GM21576 (cell line): ENCODE results near the gene FAM107B.
"Not testable (repeated sequence)": the region's sequence is repeated elsewhere in the genome, so short reads cannot be mapped to it uniquely, and the experiment has no call there.

Experiments
- ATAC-seq: cut with Tn5 transposase; IDR thresholded peaks from one replicate; pipeline ENCODE4 v1.9.1; 2021; ENCODE audit warnings: mild to moderate bottlenecking, moderate library complexity; ENCODE audit not compliant: unreplicated experiment

Gene FAM107B

DNA sequence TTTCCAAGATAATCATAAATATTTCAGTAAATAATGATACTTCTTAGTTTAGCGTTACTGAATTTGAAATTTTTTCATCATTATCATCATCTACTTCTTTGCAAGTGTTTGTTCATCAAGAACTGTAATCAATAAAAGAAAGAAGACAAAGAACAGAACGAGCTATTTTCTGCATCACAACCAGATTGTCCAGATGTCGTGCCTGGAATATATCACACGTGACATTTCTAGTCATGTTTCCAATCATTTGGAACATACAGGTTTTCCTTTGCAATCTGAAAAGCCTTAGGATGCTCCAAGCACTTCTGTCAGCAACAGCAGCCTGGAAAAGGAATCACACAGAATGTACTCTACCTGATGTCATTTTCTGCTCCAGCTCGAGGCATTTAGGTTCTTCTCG, 107.4 kb downstream of the FAM107B start:
- no peak for ATAC-seq

GRCh38 chr10:14665865-14666857, 108.5 kb downstream of the FAM107B start:
- ATAC-seq, result no peak

GRCh38 chr10:14665304-14665703, 109.4 kb downstream of the FAM107B start:
- no peak for ATAC-seq

- no peak for ATAC-seq
Measured at GRCh38 chr10:14664345-14664744, 110.4 kb downstream of the FAM107B start.

DNA sequence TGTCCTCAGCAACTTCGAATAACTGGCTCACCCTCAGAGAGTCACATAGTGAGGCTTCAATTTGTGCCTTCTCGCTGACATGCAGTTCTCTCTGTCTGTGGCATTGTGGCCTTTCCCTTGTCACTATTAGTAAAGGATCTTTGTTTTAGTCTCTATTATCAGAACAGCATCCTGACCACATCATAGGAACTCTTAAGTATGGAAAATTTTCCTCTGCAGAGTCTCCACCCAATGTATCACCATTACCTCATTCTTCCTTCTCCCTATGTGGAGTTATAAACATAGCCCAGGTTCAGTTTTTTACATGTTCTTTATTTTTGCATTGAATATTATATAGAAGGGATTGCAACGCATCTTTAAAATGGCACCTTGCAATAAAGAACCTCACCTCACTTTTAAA, 112.9 kb downstream of the FAM107B start:
- no peak for ATAC-seq

DNA sequence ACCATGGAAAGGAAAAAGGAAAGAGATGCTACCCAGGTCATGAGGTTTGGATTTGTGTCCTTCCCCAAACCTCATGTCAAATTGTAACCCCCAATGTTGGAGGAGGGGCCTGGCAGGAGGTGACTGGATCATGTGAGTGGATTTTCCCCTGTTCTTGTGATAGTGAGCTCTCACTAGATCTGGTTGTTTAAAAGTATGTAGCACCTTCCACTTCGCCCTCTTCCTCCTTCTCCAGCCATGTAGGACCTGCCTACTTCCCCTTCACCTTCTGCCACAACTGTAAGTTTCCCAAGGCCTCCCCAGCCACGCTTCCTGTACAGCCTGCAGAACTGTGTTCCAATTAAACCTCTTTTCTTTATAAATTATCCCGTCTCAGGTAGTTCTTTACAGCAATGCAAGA, 113.9 kb downstream of the FAM107B start:
- ATAC-seq, result no peak

DNA sequence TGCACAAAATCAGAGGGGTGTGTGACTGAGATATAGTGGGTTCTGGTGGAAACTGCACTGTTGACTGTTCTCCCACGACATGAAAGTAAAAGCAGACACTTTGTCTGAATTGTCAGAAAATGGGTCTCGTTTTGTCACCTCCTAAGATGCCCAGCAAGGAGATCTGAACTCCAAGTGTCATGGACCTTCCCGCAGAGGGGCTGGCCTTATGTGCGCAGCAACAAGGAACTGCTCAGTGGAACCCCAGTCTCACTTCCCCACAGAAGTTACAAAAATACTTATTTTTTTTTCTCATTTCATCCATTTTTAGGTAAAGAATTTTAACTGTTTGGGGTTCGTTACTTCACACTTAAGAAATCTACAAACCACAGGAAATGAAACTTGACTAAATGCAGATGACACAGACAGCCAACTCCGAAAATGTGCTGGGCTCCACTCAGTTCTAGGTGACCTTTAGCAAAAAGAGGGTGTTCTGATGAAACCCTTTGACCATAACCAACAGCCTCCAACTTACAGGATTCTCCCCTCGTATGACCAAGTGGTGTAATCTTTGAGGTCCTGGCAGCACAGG, 115.0 kb downstream of the FAM107B start:
- peak; percentile 80 for ATAC-seq

- not testable (repeated sequence) for ATAC-seq
Measured at GRCh38 chr10:14659137-14659536, 115.6 kb downstream of the FAM107B start.

DNA sequence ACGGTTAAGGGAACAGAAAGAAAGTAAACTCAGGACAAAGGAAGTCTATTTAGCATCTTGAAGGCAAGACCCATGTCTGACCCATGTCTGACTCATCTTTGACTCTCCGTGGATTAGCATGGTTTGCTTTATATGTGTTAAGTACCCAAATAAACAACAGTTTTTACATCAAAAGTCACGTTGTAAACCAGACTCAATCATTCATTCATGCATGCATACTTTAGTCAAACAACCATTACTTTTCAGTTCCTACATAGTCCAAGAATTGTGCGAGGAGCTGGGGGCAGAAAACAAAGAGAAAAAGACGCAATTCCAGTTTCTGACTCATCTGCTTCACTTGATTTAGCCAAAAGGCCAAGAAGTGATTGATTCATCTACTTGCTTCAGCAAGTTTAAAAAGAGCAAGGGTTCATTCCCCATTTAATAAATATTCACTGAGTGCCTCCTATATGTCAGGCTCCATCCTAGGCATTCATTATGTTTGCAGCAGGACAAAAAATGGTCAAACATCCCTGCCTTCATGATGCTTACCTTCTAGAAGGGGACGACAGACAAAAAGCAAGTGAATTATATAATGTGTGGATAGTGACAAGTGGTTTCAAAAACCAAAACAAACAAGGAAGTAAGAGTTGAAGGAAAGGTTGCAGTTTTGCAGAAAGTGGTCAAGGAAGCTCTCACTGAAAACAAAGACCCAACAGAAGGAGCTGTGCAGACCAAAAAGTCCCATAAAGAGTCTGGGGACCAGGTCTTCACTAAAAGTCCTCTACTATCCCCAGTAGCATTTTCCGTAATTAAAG, 116.2 kb downstream of the FAM107B start:
- ATAC-seq, result no peak

DNA sequence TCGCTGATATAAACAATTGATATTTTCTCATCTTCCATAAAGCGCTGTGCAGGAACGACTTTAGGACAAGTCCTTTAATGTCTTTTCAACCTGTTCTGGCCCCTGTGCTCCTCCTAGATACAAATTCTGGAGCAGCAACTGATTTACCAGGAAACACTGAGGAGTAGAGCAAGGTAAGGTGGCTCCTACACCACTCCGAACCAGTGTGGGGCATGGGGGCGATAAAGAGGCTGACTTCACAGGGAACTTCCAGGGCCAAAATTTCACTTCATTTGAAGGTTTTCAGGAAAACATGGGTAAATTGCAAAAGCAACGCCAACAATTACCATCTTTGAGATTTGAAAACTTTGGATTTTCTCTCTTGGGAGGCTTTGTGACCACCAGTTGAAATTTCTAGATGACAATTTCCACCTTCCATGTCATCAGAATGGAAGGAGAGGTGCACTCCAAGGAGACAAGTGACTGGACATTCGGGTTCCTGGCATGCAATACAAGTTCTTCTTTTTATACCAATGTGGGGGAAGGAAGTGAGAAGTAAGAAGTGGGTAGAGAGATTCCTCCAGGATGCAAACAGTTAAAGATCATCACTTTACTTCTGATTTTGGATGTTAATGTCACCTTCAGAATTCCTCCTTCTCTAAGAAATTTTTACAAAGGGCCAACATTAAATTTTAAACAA, 118.5 kb downstream of the FAM107B start:
- ATAC-seq, result no peak

- ATAC-seq, result no peak
Measured at GRCh38 chr10:14654821-14655382, 119.8 kb downstream of the FAM107B start.

DNA sequence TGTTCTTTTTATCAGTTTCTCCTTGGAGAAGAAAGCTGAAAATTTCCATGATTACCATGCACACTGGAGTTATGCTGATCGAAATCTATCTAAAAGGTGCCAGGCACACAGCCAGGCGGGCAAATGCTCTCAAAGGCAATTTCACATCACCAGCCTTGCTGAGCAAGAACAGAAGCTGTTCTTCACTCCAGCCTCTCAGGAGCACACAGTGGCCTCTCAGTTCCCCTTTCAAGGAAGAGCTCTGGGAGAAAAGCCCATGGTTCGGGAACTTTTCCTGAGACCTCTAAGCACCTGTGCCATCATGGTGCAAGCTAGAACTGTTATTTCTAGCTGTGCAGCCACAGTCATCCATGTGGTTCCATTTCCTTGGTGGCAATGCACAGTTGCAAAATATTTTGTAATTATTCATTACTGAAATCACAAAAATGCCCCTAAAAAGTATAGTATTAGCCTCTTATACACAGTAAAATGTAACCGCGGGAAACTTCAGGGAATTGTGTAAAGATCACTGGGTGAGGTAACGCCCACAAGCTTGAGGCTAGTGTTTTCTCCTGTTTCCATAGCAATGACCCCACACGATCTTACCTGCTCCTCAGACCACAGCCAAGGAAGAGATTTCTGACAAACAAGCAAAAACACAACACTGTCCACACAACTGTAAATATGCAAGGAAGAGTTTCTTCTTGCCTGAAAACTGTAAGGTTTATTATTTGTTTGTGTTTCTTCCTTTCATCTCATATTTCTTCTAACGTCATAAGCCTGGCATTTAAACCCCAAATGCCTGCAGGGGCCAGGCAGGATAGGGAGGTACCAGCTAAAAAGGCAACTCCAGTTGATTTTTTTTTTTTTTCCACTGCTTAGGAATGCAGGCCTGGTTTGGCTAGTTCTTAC, 121.2 kb downstream of the FAM107B start:
- ATAC-seq, result no peak

GRCh38 chr10:14652816-14653215, 121.9 kb downstream of the FAM107B start:
- no peak for ATAC-seq

DNA sequence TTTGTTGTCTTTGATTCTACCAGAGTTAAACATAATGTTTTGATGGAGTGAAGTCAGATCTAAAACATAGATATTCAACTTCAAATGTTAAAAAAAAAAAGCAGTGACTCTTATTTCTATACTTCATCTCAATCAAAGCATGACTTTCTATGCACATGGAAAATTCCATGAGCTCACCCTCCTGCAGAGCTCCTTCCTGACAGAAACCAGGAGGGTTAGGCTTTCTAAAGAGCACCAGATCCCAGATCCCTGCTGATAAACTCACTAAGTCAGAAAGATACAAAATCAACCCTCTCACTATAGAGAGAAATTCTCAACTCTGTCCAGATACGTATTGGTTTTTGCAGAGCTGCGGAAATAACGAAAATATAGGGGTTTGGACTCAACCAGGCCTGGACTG, 122.6 kb downstream of the FAM107B start:
- no peak for ATAC-seq

DNA sequence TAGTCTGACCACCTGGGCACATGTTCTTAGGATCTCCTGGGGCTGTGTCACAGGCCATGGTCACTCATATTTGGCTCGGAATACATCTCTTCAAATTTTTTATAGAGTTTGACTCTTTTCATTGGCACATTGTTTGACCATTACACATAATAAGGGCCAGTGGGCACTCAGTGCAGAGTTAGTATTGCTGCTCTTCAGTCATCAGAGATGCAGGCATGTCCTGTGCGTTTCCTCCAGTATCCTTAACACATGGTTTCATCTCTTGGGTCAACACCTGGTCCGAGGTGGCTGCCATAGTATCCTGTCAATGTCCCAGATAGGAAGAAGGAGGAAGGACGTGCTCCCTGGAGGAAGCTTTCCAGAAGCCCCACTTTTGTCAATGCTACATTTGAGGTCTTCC, 125.0 kb downstream of the FAM107B start:
- no peak for ATAC-seq

- ATAC-seq, result no peak
Measured at GRCh38 chr10:14648946-14649345, 125.8 kb downstream of the FAM107B start.

GRCh38 chr10:14648005-14648765, 126.5 kb downstream of the FAM107B start:
- peak; percentile 92 for ATAC-seq

DNA sequence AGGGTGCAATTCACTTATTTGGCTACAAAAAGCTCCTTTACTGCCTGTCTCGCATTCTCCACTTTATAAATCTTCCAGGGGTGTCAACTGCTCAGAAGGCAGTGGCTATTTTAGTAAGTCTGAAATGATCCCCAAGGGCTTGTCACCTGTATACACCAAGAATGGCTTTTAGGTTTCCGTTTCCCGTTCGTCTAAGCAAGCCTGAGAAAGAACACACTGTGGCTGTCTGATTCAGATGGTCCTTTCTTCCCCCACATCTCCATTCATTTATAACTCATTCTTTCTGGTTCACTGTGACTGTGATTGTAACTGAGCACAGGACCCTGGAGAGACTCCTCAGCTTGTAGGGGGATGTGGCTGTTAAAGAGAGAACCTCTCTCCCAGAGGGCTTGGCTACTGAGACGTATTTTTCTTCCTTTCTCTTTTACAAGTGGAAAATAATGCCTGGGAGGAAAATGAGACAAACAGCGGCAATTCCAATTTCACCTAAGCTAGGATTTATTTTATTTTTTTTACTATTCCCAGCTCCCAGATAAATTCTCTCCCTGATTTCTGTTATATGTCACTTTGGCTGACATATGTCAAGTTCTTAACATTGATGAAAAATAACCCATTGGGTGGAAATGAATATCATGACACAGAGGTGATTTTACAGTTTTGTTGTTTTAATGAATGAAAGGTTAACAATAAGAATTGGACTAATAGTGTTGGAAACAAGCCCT, 129.3 kb downstream of the FAM107B start:
- ATAC-seq, result peak; percentile 41
